WI38 (cell line): ENCODE results near the gene GTF2H3.

Experiments
- H3K4me3 ChIP-seq: 2 replicates; pipeline ENCODE4 v1.5.1; 2011; ENCODE audit warnings: low read depth, mild to moderate bottlenecking, control low read depth, low read length
- TF ChIP-seq, protein P1 (sequence below): IDR thresholded peaks from 2 replicates; pipeline ENCODE4 v1.5.1; 2012; ENCODE audit warnings: low read depth, mild to moderate bottlenecking, control low read depth, low read length

Gene GTF2H3

DNA sequence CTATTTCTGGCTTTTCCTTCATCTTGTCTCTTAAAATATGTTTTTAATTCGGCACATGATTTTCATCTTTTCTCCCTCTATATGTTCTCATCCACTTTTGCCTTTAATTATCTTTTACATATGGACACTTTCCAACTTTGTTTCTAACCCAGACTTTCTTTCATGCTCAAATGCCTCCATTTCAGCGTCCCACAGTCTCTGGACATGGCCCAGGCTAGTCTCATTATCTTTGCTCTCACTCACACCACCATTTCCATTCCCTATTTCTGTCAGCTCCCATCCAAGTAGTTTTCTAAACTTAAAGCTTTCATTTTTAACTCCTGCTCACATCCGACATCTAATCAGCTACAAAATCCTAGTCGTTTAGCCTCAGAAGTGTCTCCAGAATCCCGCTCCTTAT, 14.8 kb downstream of the GTF2H3 start:
- TF ChIP-seq, protein P1, sequence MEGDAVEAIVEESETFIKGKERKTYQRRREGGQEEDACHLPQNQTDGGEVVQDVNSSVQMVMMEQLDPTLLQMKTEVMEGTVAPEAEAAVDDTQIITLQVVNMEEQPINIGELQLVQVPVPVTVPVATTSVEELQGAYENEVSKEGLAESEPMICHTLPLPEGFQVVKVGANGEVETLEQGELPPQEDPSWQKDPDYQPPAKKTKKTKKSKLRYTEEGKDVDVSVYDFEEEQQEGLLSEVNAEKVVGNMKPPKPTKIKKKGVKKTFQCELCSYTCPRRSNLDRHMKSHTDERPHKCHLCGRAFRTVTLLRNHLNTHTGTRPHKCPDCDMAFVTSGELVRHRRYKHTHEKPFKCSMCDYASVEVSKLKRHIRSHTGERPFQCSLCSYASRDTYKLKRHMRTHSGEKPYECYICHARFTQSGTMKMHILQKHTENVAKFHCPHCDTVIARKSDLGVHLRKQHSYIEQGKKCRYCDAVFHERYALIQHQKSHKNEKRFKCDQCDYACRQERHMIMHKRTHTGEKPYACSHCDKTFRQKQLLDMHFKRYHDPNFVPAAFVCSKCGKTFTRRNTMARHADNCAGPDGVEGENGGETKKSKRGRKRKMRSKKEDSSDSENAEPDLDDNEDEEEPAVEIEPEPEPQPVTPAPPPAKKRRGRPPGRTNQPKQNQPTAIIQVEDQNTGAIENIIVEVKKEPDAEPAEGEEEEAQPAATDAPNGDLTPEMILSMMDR, result no peak
- no peak overlapping the region for H3K4me3 ChIP-seq

DNA sequence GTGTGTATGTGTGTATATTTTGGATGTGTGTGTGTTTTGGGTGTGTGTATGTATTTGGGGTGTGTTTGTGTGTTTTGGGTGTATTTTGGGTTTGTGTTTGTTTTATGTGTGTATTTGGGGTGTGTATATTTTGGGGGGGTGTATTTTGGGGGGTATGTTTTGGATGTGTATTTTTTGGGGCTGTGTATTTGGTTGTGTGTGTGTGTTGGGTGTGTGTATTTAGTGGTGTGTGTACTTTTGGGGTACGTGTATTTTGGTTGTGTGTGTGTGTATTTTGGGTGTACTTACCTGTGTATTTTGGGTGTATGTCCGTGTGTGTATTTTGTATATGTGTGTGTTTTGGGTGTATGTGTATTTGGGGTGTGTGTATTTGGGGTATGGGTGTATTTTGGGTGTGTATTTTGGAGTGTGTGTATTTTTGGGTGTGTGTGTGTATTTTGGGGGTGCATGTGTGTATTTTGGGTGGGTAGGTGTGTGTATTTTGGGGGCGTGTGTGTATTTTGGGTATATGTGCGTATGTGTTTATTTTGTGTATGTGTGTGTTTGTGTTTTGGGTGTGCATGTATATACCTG, 20.6 kb downstream of the GTF2H3 start:
- H3K4me3 ChIP-seq, result no peak overlapping the region
- TF ChIP-seq, protein P1, result no peak

DNA sequence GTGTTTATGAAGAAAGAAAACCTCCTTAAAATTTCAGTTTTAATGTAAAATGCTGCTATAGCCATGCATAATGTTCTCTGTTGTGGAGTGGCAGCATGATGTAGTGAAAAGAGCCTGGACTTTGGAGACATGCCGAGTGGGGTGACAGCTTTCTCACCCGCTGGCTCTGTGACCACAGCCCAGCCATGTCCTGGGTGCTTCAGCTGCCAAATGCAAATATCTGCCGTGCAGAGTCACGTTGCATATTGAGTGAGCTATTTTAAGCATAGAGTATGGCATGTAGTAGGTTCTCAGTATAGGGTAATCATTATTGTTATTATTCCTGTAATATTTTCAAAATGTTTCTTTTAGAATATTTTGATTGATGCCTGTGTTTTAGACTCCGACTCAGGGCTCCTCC, 21.8 kb downstream of the GTF2H3 start:
- no peak overlapping the region for H3K4me3 ChIP-seq
- TF ChIP-seq, protein P1, result no peak

DNA sequence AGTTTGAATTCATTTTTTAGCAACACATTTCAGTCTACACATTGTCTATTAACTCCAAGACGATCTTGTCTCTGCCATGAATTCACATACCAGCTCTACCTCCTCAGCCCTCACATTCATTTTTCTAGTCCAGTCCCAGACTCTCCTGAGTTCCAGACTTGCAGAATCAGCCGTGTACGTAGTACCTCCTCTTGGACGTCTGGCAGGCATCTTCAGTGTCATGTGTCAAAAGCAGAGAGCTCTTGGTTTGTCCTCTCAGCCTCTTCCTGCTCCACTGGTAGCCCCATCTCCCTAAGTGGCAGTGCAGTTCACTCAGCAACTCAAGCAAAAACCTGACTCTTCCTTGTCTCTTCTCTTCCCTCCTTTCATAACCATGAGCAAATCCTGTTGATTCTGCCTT, 22.8 kb downstream of the GTF2H3 start:
- TF ChIP-seq, protein P1, result no peak
- no peak overlapping the region for H3K4me3 ChIP-seq

DNA sequence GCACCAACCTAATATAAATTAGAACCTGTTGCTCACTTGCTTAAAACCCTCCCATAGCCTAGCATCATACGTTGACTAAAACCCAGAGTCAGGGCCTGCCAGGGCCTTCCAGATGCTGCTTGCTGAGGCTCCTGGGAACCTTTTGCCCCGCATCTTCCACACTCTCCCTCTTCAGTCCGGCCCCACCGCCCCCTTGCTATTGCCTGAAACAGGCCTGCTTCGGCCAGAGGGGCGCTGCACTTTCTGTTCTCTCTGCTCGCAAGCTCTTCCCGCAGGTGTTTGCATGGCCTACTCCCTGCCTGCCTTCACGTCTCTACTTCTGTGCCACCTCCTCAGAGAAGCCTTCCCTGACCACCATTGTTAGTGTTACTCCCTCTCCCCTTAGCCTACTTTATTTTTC, 23.6 kb downstream of the GTF2H3 start:
- H3K4me3 ChIP-seq, result no peak overlapping the region
- TF ChIP-seq, protein P1, result no peak

DNA sequence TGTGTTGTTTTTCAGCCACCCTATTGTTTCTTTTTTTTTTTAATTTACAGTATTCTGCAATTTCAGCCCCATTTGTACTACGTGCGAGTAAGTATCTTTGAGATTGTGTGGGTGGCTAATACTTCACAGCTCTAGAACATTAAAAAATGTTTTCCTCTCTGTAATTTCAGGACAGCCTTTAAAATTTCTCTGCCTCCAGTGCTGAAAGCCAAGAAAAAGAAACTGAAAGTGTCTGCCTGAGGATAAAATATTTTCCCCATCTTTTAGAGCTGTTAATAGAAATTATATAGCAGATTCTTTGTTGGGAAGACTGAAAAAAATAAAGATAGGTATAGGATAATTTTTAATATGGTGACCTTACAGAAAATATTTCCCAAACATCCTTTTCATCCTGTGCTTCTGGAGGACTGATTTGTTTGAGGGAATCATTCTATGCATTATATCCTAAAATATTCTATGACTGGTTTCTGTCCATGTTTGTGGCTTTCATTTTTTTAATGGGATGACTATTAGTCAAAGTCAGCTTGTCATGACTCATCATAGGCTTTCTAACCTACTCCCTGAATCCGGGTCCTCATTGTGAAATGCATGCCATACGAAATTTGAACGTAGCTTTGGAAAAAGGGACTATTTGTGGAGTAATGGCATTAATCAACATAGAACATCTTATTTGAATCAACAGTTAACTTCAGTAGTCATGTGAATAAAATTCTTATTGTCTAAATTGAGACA, 26.5 kb downstream of the GTF2H3 start:
- H3K4me3 ChIP-seq, result no peak overlapping the region
- TF ChIP-seq, protein P1, result no peak

DNA sequence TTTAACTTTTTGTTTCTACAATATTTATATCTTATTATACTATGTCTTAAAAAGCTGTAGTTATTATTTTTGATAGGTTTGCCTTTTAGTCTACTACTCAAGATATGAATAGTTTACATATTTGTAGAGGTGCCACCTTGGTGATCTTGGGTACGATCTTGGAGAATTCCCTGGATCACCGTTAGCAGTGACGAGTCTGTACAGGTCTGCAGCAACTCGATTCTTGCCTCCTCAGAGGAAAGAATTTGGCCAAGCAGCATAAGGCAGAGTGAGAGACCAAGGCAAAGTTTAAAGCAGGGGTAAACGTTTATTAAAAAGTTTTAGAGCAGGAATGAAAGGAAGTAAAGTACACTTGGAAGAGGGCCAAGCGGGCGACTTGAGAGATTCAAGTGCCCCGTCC, 34.1 kb downstream of the GTF2H3 start:
- H3K4me3 ChIP-seq, result no peak overlapping the region
- TF ChIP-seq, protein P1, result no peak
